Suprapubic skin (tissue), 4 donors: ENCODE data around the gene ASB6. TPM values are rescaled to one million over a fixed set of nuclear protein-coding genes. Genes with fewer than 3 reads are reported as not detected.

Source experiments
- DNase-seq, 2 donors: peaks; one replicate each; pipeline ENCODE4 v3.0.0-alpha.2; 2019; ENCODE audit warnings: low spot score in 2 of 2
- H3K27ac ChIP-seq: fragments of 200-600 bp; sonication (generic); one replicate; pipeline ENCODE4 v1.5.1; 2019
- H3K27me3 ChIP-seq: fragments of 200-600 bp; sonication (generic); one replicate; pipeline ENCODE4 v1.5.1; 2019
- H3K36me3 ChIP-seq: fragments of 200-600 bp; sonication (generic); one replicate; pipeline ENCODE4 v1.5.1; 2019
- H3K4me1 ChIP-seq: fragments of 200-600 bp; sonication (generic); one replicate; pipeline ENCODE4 v1.5.1; 2019
- H3K4me3 ChIP-seq: fragments of 200-600 bp; sonication (generic); one replicate; pipeline ENCODE4 v1.5.1; 2019; ENCODE audit warnings: mild to moderate bottlenecking
- H3K9me3 ChIP-seq: fragments of 200-600 bp; sonication (generic); one replicate; pipeline ENCODE4 v1.5.1; 2019
- EP300 ChIP-seq: sonication (generic); formaldehyde crosslinking; IDR thresholded peaks from one replicate; pipeline ENCODE4 v1.6.1; 2017; ENCODE audit warnings: antibody characterized with exemption
- POLR2A ChIP-seq, 2 donors: fragments of 450-650 bp; IDR thresholded peaks; one replicate each; pipeline ENCODE4 v1.6.1; 2017; ENCODE audit warnings: antibody characterized with exemption in 2 of 2, mild to moderate bottlenecking in 2 of 2, moderate library complexity in 2 of 2
- POLR2AphosphoS5 ChIP-seq, 3 donors: sonication (generic); formaldehyde crosslinking; IDR thresholded peaks; one replicate each; pipeline ENCODE4 v1.6.1; 2017; ENCODE audit warnings: antibody characterized with exemption in 3 of 3
- WGBS: methylation state at CpG from one replicate; pipeline ENCODE4 v1.1.5; 2018; 5-methylcytosine and 5-hydroxymethylcytosine counted together
- total RNA-seq, 4 donors: library from RNA; depleted of rRNA; stranded (reverse); fragments of >200 nt; gene quantifications; one replicate each; pipeline ENCODE4 v1.1.0, GENCODE V29; 2016
- TF ChIP-seq, protein P1 (sequence below), 2 donors: fragments of 200-600 bp in 1 of 2; fragments of 450-650 bp in 1 of 2; sonication (generic) in 1 of 2; IDR thresholded peaks; one replicate each; pipeline ENCODE4 v1.5.1; 2016 to 2019; ENCODE audit warnings: antibody characterized with exemption in 2 of 2, mild to moderate bottlenecking in 1 of 2, moderate library complexity in 1 of 2

The ASB6 gene
- total RNA-seq, 4 donors from 2014 or later = 25.6 to 41.5 (median 37.6) TPM

GRCh38 chr9:129610473-129611306, 31.3 kb downstream of the ASB6 start:
- no peaks in the 10 kb centered on the region for H3K36me3 ChIP-seq
- TF ChIP-seq, protein P1, sequence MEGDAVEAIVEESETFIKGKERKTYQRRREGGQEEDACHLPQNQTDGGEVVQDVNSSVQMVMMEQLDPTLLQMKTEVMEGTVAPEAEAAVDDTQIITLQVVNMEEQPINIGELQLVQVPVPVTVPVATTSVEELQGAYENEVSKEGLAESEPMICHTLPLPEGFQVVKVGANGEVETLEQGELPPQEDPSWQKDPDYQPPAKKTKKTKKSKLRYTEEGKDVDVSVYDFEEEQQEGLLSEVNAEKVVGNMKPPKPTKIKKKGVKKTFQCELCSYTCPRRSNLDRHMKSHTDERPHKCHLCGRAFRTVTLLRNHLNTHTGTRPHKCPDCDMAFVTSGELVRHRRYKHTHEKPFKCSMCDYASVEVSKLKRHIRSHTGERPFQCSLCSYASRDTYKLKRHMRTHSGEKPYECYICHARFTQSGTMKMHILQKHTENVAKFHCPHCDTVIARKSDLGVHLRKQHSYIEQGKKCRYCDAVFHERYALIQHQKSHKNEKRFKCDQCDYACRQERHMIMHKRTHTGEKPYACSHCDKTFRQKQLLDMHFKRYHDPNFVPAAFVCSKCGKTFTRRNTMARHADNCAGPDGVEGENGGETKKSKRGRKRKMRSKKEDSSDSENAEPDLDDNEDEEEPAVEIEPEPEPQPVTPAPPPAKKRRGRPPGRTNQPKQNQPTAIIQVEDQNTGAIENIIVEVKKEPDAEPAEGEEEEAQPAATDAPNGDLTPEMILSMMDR (IDR thresholded peaks at IDR 0.05) = peak; percentile 93 to 97
- no peak for TF ChIP-seq POLR2AphosphoS5 (IDR thresholded peaks at IDR 0.05)
- under 1% methylated on average over 32 of the region's 66 CpGs for WGBS
- peak overlapping the region; percentile 82 for H3K27ac ChIP-seq
- peak overlapping the region; percentile 59 for H3K4me3 ChIP-seq
- peaks cover 46% of the 10 kb centered on the region for H3K4me1 ChIP-seq
- H3K9me3 ChIP-seq = no peaks in the 10 kb centered on the region
- H3K27me3 ChIP-seq = no peaks in the 10 kb centered on the region
- DNase-seq = peak; percentile 89 to 92

GRCh38 chr9:129610213-129610472, 31.8 kb downstream of the ASB6 start:
- no peaks in the 10 kb centered on the region for H3K27me3 ChIP-seq
- peak overlapping the region; percentile 82 for H3K27ac ChIP-seq
- H3K4me1 ChIP-seq = peaks cover 46% of the 10 kb centered on the region
- no CpG with 5 or more reads among the region's 24 CpGs for WGBS
- H3K9me3 ChIP-seq = no peaks in the 10 kb centered on the region
- no peak for DNase-seq
- no peaks in the 10 kb centered on the region for H3K36me3 ChIP-seq
- TF ChIP-seq, protein P1 (IDR thresholded peaks at IDR 0.05) = no peak
- TF ChIP-seq EP300 = no peak
- TF ChIP-seq POLR2AphosphoS5 (IDR thresholded peaks at IDR 0.05) = no peak
- no peak for TF ChIP-seq POLR2A (IDR thresholded peaks at IDR 0.05)
- H3K4me3 ChIP-seq = peak overlapping the region; percentile 59

- Histone ChIP-seq H3K27me3 (no peaks in the 10 kb centered on the region), H3K36me3 (no peaks in the 10 kb centered on the region), H3K9me3 (no peaks in the 10 kb centered on the region), H3K4me1 (peaks cover 46% of the 10 kb centered on the region), H3K4me3 (peak overlapping the region; percentile 59), H3K27ac (peak overlapping the region; percentile 82)
- 17% methylated on average over 12 of the region's 30 CpGs for WGBS
- no peak for DNase-seq
- no peak for TF ChIP-seq EP300
- TF ChIP-seq, protein P1 (IDR thresholded peaks at IDR 0.05) = no peak
- no peak for TF ChIP-seq POLR2AphosphoS5 (IDR thresholded peaks at IDR 0.05)
- no peak for TF ChIP-seq POLR2A (IDR thresholded peaks at IDR 0.05)
These were observed 32.3 kb downstream of the ASB6 start for GRCh38 chr9:129609486-129610212.

DNA sequence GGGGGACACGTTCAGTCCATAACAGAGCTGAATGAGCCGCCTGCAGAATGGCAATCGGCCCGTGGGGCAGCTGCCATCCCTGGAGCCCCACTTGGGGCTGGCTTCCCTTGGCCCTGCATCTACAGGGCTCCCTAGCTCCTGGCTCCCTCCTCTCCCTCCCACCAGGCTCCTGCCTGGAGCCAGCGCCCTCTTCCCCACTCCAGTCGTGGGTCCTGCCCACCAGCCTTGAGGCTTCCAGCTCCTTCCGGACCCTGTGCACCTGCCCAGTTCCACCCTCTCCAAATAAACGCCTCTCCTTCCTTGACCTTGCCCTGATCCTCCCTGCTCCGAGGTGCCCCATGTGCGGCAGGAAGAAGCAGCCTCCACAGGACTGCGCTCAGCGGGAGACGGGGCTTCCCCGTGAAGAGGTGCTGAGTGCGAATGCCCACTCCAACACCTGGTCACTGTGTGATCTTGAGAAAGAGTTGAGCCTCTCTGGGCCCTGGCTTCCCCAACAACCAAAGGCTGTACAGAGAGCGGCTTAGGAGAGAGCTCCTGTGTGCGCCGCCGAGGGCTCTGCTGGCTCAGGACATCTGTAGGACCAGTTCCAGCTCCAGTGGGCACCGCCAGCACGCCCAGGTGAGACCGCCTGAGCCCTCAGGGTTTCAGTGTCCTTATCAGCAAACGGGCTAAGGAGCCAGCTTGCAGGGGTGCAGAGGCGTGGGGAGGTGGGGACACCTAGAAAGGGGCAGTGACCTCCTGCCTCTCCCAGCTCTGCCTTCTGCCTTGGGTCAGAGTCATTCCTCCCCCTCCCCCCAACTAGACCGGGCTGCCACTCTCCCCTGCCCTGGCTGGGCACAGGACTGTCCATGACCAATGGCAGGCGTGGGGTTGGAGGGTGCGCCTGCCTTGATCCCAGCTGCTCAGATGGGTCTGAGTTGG, 33.1 kb downstream of the ASB6 start:
- 92% methylated on average over 8 of the region's 27 CpGs for WGBS
- Histone ChIP-seq H3K27me3 (no peaks in the 10 kb centered on the region), H3K4me3 (no peak overlapping the region), H3K36me3 (no peaks in the 10 kb centered on the region), H3K9me3 (no peaks in the 10 kb centered on the region), H3K27ac (peak overlapping the region; percentile 82), H3K4me1 (peaks cover 46% of the 10 kb centered on the region)
- DNase-seq = no peak
- TF ChIP-seq EP300 = no peak
- TF ChIP-seq POLR2AphosphoS5 (IDR thresholded peaks at IDR 0.05) = no peak
- no peak for TF ChIP-seq POLR2A (IDR thresholded peaks at IDR 0.05)
- TF ChIP-seq, protein P1 (IDR thresholded peaks at IDR 0.05) = no peak
